H1 (cell line): ENCODE measurements around the gene CAMK1. TPM values are rescaled to one million over a fixed set of nuclear protein-coding genes. Genes with fewer than 3 reads are reported as not detected.

Experiments used
- CTCF ChIA-PET: fragments of 300-600 bp; sonication (Branson Sonifier 250); formaldehyde crosslinking; loops from one replicate; lab custom pipeline; 2021; ENCODE audit not compliant: partially characterized antibody; lab: Charles Lee
- POLR2A ChIA-PET: fragments of 300-600 bp; sonication (Branson Sonifier 250); formaldehyde crosslinking; loops from one replicate; lab custom pipeline; 2021; ENCODE audit warnings: inconsistent platforms; ENCODE audit not compliant: partially characterized antibody; lab: Charles Lee
- DNase-seq, 2 experiments: peaks; one replicate each; pipeline versions ENCODE4 v3.0.0 to v3.0.0-alpha.2; 2010 to 2022; ENCODE audit warnings: low spot score in 2 of 2, low read depth in 1 of 2, mixed read lengths in 1 of 2
- FAIRE-seq: peaks from 2 replicates; lab custom pipeline; 2011; peaks lifted over from hg19 to GRCh38; lab: Jason Lieb, UNC
- H2AFZ ChIP-seq: 2 replicates; pipeline ENCODE4 v1.8.1; 2012; ENCODE audit warnings: low read length, inconsistent platforms
- H2AK5ac ChIP-seq: 2 replicates; pipeline ENCODE4 v1.6.1; 2013; ENCODE audit warnings: low read depth, low read length
- H2BK120ac ChIP-seq: replicated peaks from 2 replicates; pipeline ENCODE3; 2013; ENCODE audit warnings: low read depth, low read length, inconsistent platforms
- H2BK12ac ChIP-seq: 2 replicates; pipeline ENCODE4 v1.6.1; 2013; ENCODE audit warnings: low read depth, low read length
- H2BK15ac ChIP-seq: 2 replicates; pipeline ENCODE4 v1.6.1; 2013; ENCODE audit warnings: low read length
- H2BK20ac ChIP-seq: 2 replicates; pipeline ENCODE4 v1.6.1; 2013; ENCODE audit warnings: low read length
- H2BK5ac ChIP-seq: 2 replicates; pipeline ENCODE4 v1.6.1; 2013; ENCODE audit warnings: low read depth, low read length
- H3K14ac ChIP-seq: 2 replicates; pipeline ENCODE4 v1.6.1; 2013; ENCODE audit warnings: inconsistent platforms; ENCODE audit not compliant: insufficient read length
- H3K18ac ChIP-seq: 2 replicates; pipeline ENCODE4 v1.6.1; 2013; ENCODE audit warnings: low read length; ENCODE audit errors: extremely low read depth
- H3K23ac ChIP-seq: 2 replicates; pipeline ENCODE4 v1.6.1; 2013; ENCODE audit warnings: inconsistent platforms; ENCODE audit not compliant: insufficient read length
- H3K23me2 ChIP-seq: 2 replicates; pipeline ENCODE4 v1.6.1; 2013; ENCODE audit warnings: low read depth, low read length
- H3K27ac ChIP-seq: 2 replicates; pipeline ENCODE4 v1.6.1; 2011; ENCODE audit warnings: low read depth, low read length, inconsistent platforms
- H3K27me3 ChIP-seq, 4 experiments: replicated peaks in 1 of 4; 1 replicate in 1 of 4; 2 replicates in 3 of 4; pipeline versions ENCODE4 v1.6.1 to v1.8.1; 2011 to 2013; ENCODE audit warnings: low read length in 3 of 4, mild to moderate bottlenecking in 3 of 4, inconsistent platforms in 2 of 4, mixed read lengths in 2 of 4, moderate library complexity in 1 of 4; ENCODE audit not compliant: control insufficient read depth in 3 of 4, insufficient read depth in 3 of 4; ENCODE audit errors: extremely low read depth in 1 of 4
- H3K36me3 ChIP-seq, 4 experiments: 2 replicates each; pipeline versions ENCODE4 v1.6.1 to v1.8.1; 2011 to 2013; ENCODE audit warnings: mild to moderate bottlenecking in 4 of 4, low read length in 3 of 4, moderate library complexity in 2 of 4, control low read depth in 1 of 4, inconsistent platforms in 1 of 4; ENCODE audit not compliant: insufficient read depth in 4 of 4, control insufficient read depth in 2 of 4
- H3K4ac ChIP-seq: replicated peaks from 2 replicates; pipeline ENCODE3; 2013; ENCODE audit warnings: low read length, low read depth, mixed read lengths, inconsistent platforms; ENCODE audit not compliant: insufficient read length
- H3K4me1 ChIP-seq, 4 experiments: replicated peaks in 1 of 4; 1 replicate in 1 of 4; 2 replicates in 3 of 4; pipeline versions ENCODE4 v1.6.1 to v1.8.1; 2011 to 2013; ENCODE audit warnings: low read length in 3 of 4, inconsistent platforms in 2 of 4, mixed read lengths in 1 of 4; ENCODE audit not compliant: insufficient read depth in 4 of 4, control insufficient read depth in 3 of 4
- H3K4me2 ChIP-seq, 2 experiments: 2 replicates each; pipeline versions ENCODE4 v1.6.1 to v1.8.1; 2011 to 2013; ENCODE audit warnings: low read depth in 2 of 2, low read length in 2 of 2, control low read depth in 1 of 2, inconsistent platforms in 1 of 2, mild to moderate bottlenecking in 1 of 2; ENCODE audit not compliant: insufficient read depth in 1 of 2
- H3K4me3 ChIP-seq, 4 experiments: fragments of 200-600, 300-600 bp in 1 of 4; sonication (generic), shearing (Covaris generic), sonication (Bioruptor Twin) in 1 of 4; 2 replicates each; pipeline versions ENCODE4 v1.5.1 to v1.8.1; 2011 to 2016; ENCODE audit warnings: low read length in 4 of 4, low read depth in 3 of 4, control low read depth in 2 of 4, inconsistent platforms in 2 of 4, mild to moderate bottlenecking in 2 of 4, mixed read lengths in 1 of 4, moderate library complexity in 1 of 4; ENCODE audit not compliant: insufficient read depth in 2 of 4; ENCODE audit errors: extremely low read depth in 1 of 4
- H3K56ac ChIP-seq: replicated peaks from 2 replicates; pipeline ENCODE3; 2013; ENCODE audit warnings: low read depth, mild to moderate bottlenecking, mixed read lengths, low read length, inconsistent platforms; ENCODE audit not compliant: insufficient read length
- H3K79me1 ChIP-seq: 2 replicates; pipeline ENCODE4 v1.6.1; 2013; ENCODE audit warnings: low read depth, low read length, control low read depth
- H3K79me2 ChIP-seq, 2 experiments: 2 replicates each; pipeline versions ENCODE4 v1.6.1 to v1.8.1; 2012 to 2013; ENCODE audit warnings: low read length in 2 of 2, mild to moderate bottlenecking in 2 of 2, inconsistent platforms in 1 of 2; ENCODE audit not compliant: insufficient read depth in 2 of 2, control insufficient read depth in 1 of 2
- H3K9ac ChIP-seq, 4 experiments: replicated peaks in 1 of 4; 1 replicate in 1 of 4; 2 replicates in 3 of 4; pipeline versions ENCODE4 v1.6.1 to v1.8.1; 2011 to 2013; ENCODE audit warnings: low read depth in 3 of 4, low read length in 3 of 4, control low read depth in 2 of 4, mild to moderate bottlenecking in 2 of 4, moderate library complexity in 2 of 4, inconsistent platforms in 1 of 4; ENCODE audit errors: extremely low read depth in 1 of 4
- H3K9me3 ChIP-seq, 2 experiments: 2 replicates each; pipeline versions ENCODE4 v1.6.1 to v1.8.1; 2012 to 2013; ENCODE audit warnings: mild to moderate bottlenecking in 2 of 2, moderate library complexity in 2 of 2, control low read depth in 1 of 2, inconsistent platforms in 1 of 2, low read depth in 1 of 2, low read length in 1 of 2, mixed read lengths in 1 of 2; ENCODE audit not compliant: insufficient read depth in 2 of 2
- H4K20me1 ChIP-seq, 2 experiments: replicated peaks in 1 of 2; 2 replicates each; pipeline versions ENCODE3 to v1.8.1; 2011 to 2013; ENCODE audit warnings: inconsistent platforms in 2 of 2, low read length in 2 of 2, mild to moderate bottlenecking in 1 of 2; ENCODE audit not compliant: insufficient read depth in 2 of 2, control insufficient read depth in 1 of 2
- H4K5ac ChIP-seq: 2 replicates; pipeline ENCODE4 v1.6.1; 2013; ENCODE audit warnings: low read length, low read depth, mixed read lengths, inconsistent platforms; ENCODE audit not compliant: insufficient read length
- H4K8ac ChIP-seq: 2 replicates; pipeline ENCODE4 v1.8.0; 2013; ENCODE audit warnings: mild to moderate bottlenecking, moderate library complexity, low read length, inconsistent platforms; ENCODE audit not compliant: insufficient read depth; ENCODE audit errors: extremely low read depth
- H4K91ac ChIP-seq: replicated peaks from 2 replicates; pipeline ENCODE3; 2013; ENCODE audit warnings: low read length, mixed read lengths, inconsistent platforms; ENCODE audit not compliant: insufficient read length
- ATF3 ChIP-seq: IDR thresholded peaks from 2 replicates; pipeline ENCODE4 v1.6.1; 2011; ENCODE audit warnings: low read depth, mild to moderate bottlenecking, low read length; ENCODE audit not compliant: insufficient read depth
- BCL11A ChIP-seq, 2 experiments: IDR thresholded peaks; one replicate each; pipeline ENCODE4 v1.6.1; 2011; ENCODE audit warnings: low read depth in 2 of 2, low read length in 2 of 2, mild to moderate bottlenecking in 2 of 2
- CHD1 ChIP-seq: IDR thresholded peaks from 2 replicates; pipeline ENCODE4 v1.6.1; 2012; ENCODE audit warnings: low read depth, low read length, improper control_type of control experiment
- CHD2 ChIP-seq: IDR thresholded peaks from 2 replicates; pipeline ENCODE4 v1.6.1; 2012; ENCODE audit warnings: low read length, improper control_type of control experiment
- FOSL1 ChIP-seq: IDR thresholded peaks from 2 replicates; pipeline ENCODE4 v1.6.1; 2011; ENCODE audit warnings: mild to moderate bottlenecking, low read depth, low read length, moderate library complexity; ENCODE audit not compliant: insufficient read depth
- GABPA ChIP-seq: IDR thresholded peaks from 2 replicates; pipeline ENCODE4 v1.6.1; 2011; ENCODE audit warnings: mild to moderate bottlenecking, low read length, moderate library complexity, borderline replicate concordance; ENCODE audit not compliant: insufficient read depth
- MAFK ChIP-seq: IDR thresholded peaks from 2 replicates; pipeline ENCODE4 v1.6.1; 2012; ENCODE audit warnings: low read depth, mild to moderate bottlenecking, improper control_type of control experiment, low read length
- PHF8 ChIP-seq: fragments of 200-600 bp; sonication (generic); conservative IDR thresholded peaks from 2 replicates; pipeline ENCODE4 v1.7.1; 2012; ENCODE audit warnings: low read depth, mild to moderate bottlenecking, inconsistent platforms, low read length, moderate library complexity
- POLR2A ChIP-seq, 2 experiments: IDR thresholded peaks; 1 replicate in 1 of 2; 2 replicates in 1 of 2; pipeline ENCODE4 v1.6.1; 2011; ENCODE audit warnings: low read depth in 2 of 2, low read length in 2 of 2, mild to moderate bottlenecking in 2 of 2; ENCODE audit errors: control extremely low read depth in 1 of 2
- TAF7 ChIP-seq: optimal IDR thresholded peaks from 2 replicates; pipeline ENCODE3; 2011; ENCODE audit warnings: low read depth, mild to moderate bottlenecking, inconsistent platforms, low read length, moderate library complexity, borderline replicate concordance
- YY1 ChIP-seq: IDR thresholded peaks from 2 replicates; pipeline ENCODE4 v1.6.1; 2011; ENCODE audit warnings: low read depth, mild to moderate bottlenecking, low read length
- ZNF274 ChIP-seq: IDR thresholded peaks from 2 replicates; pipeline ENCODE4 v1.7.0; 2012; ENCODE audit warnings: low read length, borderline replicate concordance; ENCODE audit errors: extremely low read depth
- WGBS, 2 experiments: shearing (Covaris generic) in 1 of 2; methylation state at CpG; one replicate each; pipeline versions ENCODE4 v1.1.6 to v1.1.7; 2013 to 2015; ENCODE audit warnings: low lambda C conversion rate in 2 of 2, mixed read lengths in 2 of 2, inconsistent platforms in 1 of 2, low coverage in 1 of 2, missing lambda C conversion rate in 1 of 2; ENCODE audit not compliant: insufficient replicate concordance in 2 of 2, insufficient coverage in 1 of 2, insufficient read length in 1 of 2; ENCODE audit errors: extremely low coverage in 1 of 2, missing lambda C conversion rate in 1 of 2; 5-methylcytosine and 5-hydroxymethylcytosine counted together
- polyA plus RNA-seq, 7 experiments: library from polyadenylated mRNA; depleted of rRNA in 3 of 7; stranded (reverse) in 5 of 7; unstranded in 2 of 7; fragments of >200 nt in 5 of 7; fragments of 200-250 nt in 2 of 7; gene quantifications; 1 replicate in 5 of 7; 2 replicates in 1 of 7; 4 replicates in 1 of 7; pipeline versions ENCODE4 v1.2.1 to v1.2.3, GENCODE V29; 2011 to 2013; ENCODE audit warnings: missing spikeins in 2 of 7, mixed read lengths in 2 of 7
- total RNA-seq: library from RNA; stranded (reverse); fragmentation: NEBNext Ultra II Directional; extraction: Animal tissue kit (Norgen Biotek cat#: 25700); gene quantifications from 2 replicates; pipeline ENCODE4 v1.2.1, GENCODE V29; 2021

Gene CAMK1
- total and polyA plus RNA-seq, 2 of the 8 experiments (the other 6 are each of a cell fraction or from before 2014, with no cell fraction given): 4.9 to 5.1 TPM

GRCh38 chr3:9736831-9737230 lies 32.9 kb downstream of the CAMK1 start:
- H3K79me2 ChIP-seq: peaks cover 13 to 26% of the 10 kb centered on the region in 2 experiments
- H4K20me1 ChIP-seq: peaks cover 5 to 32% of the 10 kb centered on the region in 2 experiments
- H3K23ac ChIP-seq: no peak overlapping the region
- peaks cover 27% of the 10 kb centered on the region for H3K79me1 ChIP-seq
- 0 out of 7 replicates have a peak, but pooled peaks cover 0 to 2% (median 0%) of the 10 kb centered on the region in 4 experiments for H3K27me3 ChIP-seq
- H3K36me3 ChIP-seq: peaks cover 30 to 77% (median 59%) of the 10 kb centered on the region in 4 experiments; a peak in 7 of 8 replicates
- H3K9me3 ChIP-seq: no peaks in the 10 kb centered on the region
- no peak overlapping the region for H2AFZ ChIP-seq
- no peak overlapping the region for H3K14ac ChIP-seq
- H4K8ac ChIP-seq: no peak overlapping the region
- H4K91ac ChIP-seq: no peak overlapping the region
- H3K23me2 ChIP-seq: peaks cover 3% of the 10 kb centered on the region; the same call in 1 of the 2 replicates
- no peak overlapping the region for H2BK120ac ChIP-seq
- no peak overlapping the region for H3K4me2 ChIP-seq
- no peak overlapping the region for H2AK5ac ChIP-seq
- no peak overlapping the region for H4K5ac ChIP-seq
- no peak overlapping the region for H2BK15ac ChIP-seq
- H2BK12ac ChIP-seq: no peak overlapping the region
- TF ChIP-seq CHD1 (no peak), ATF3 (no peak), YY1 (no peak), ZNF274 (no peak), GABPA (no peak), FOSL1 (no peak), CHD2 (no peak), MAFK (no peak), TAF7 (no peak), PHF8 (no peak), POLR2A (IDR thresholded peaks at IDR 0.05; ENCODE audit: control extremely low read depth in 1 of 2, low read depth in 2 of 2, low read length in 2 of 2) (no peak), BCL11A (IDR thresholded peaks at IDR 0.05; ENCODE audit: low read depth in 2 of 2, low read length in 2 of 2) (no peak)
- FAIRE-seq: no peak
- CTCF ChIA-PET: interaction anchor here (0.7 to 3.7 kb wide), 7 partner anchors 8 to 279 kb away, joined by 3 to 20 read pairs (median 3); no protein-coding TSS in a partner anchor
- H2BK20ac ChIP-seq: no peak overlapping the region
- no peak overlapping the region for H3K4me3 ChIP-seq
- H3K4me1 ChIP-seq: peaks cover 0 to 8% (median 6%) of the 10 kb centered on the region in 4 experiments; a peak in 6 of 7 replicates
- H3K9ac ChIP-seq: no peak overlapping the region
- H3K4ac ChIP-seq: no peak overlapping the region
- H3K27ac ChIP-seq: no peak overlapping the region
- POLR2A ChIA-PET: interaction anchor here (1.0 to 3.0 kb wide), 3 partner anchors 9 to 13 kb away, joined by 5 to 18 read pairs (median 6); partner anchors contain the start of gene OGG1
- no peak overlapping the region for H3K18ac ChIP-seq
- H2BK5ac ChIP-seq: no peak overlapping the region
- no peak for DNase-seq
- WGBS, 2 experiments: 80% methylated on average over 2 of the region's 2 CpGs; no CpG with 5 or more reads in 1 of the 2 experiments
- no peak overlapping the region for H3K56ac ChIP-seq
